ENCODE measurements around the gene SPHK1. TPM values are rescaled to one million over a fixed set of nuclear protein-coding genes. Genes with fewer than 3 reads are reported as not detected.

Gene SPHK1
- total RNA-seq, 4 donors from 2014 or later: 7.9 to 33.2 (median 12.0) TPM

- H3K36me3 ChIP-seq: no peaks in the 10 kb centered on the region
- H3K4me3 ChIP-seq: peak overlapping the region; percentile 33 to 48
- peak; percentile 69 for DNase-seq
- TF ChIP-seq CTCF (IDR thresholded peaks at IDR 0.05) (peak; percentile 69 to 78 (median 74)), POLR2A (IDR thresholded peaks at IDR 0.05) (peak in 1 of 2 donors; percentile 5)
- H3K27me3 ChIP-seq: peaks cover 0 to 17% of the 10 kb centered on the region in 2 donors
- intact Hi-C loops (cut with DNase I; ENCODE audit: low total_unique reads): no loop called here
- H3K4me1 ChIP-seq: peaks cover 0 to 25% of the 10 kb centered on the region in 2 donors
- peak overlapping the region in 1 of 2 donors; percentile 74 for H3K27ac ChIP-seq
- no peaks in the 10 kb centered on the region for H3K9me3 ChIP-seq
Observed at GRCh38 chr17:76385892-76386786, 1.7 kb downstream of the SPHK1 start.

- Histone ChIP-seq H3K9me3 (no peaks in the 10 kb centered on the region), H3K27ac (no peak overlapping the region), H3K4me1 (peaks cover 0 to 25% of the 10 kb centered on the region in 2 donors), H3K36me3 (no peaks in the 10 kb centered on the region), H3K27me3 (peaks cover 0 to 17% of the 10 kb centered on the region in 2 donors), H3K4me3 (no peak overlapping the region)
- DNase-seq: no peak
- intact Hi-C loops (cut with DNase I; ENCODE audit: low total_unique reads): no loop called here
- TF ChIP-seq CTCF (IDR thresholded peaks at IDR 0.05) (no peak), POLR2A (IDR thresholded peaks at IDR 0.05) (no peak)
Observed at GRCh38 chr17:76386966-76387765, 2.8 kb downstream of the SPHK1 start.

GRCh38 chr17:76388966-76389888 lies 4.8 kb downstream of the SPHK1 start:
- H3K27me3 ChIP-seq: no peaks in the 10 kb centered on the region
- H3K4me3 ChIP-seq: no peak overlapping the region
- no peak overlapping the region for H3K27ac ChIP-seq
- intact Hi-C loops (cut with DNase I; ENCODE audit: low total_unique reads): no loop called here
- H3K9me3 ChIP-seq: no peaks in the 10 kb centered on the region
- H3K36me3 ChIP-seq: no peaks in the 10 kb centered on the region
- TF ChIP-seq CTCF (IDR thresholded peaks at IDR 0.05) (no peak), POLR2A (IDR thresholded peaks at IDR 0.05) (no peak)
- peaks cover 0 to 8% of the 10 kb centered on the region in 2 donors for H3K4me1 ChIP-seq
- no peak for DNase-seq

- H3K27me3 ChIP-seq: no peaks in the 10 kb centered on the region
Observed at GRCh38 chr17:76390003-76390421, 5.6 kb downstream of the SPHK1 start.

More at GRCh38 chr17:76390003-76390421, 5.6 kb downstream of the SPHK1 start:
- H3K4me1 ChIP-seq: peaks cover 0 to 8% of the 10 kb centered on the region in 2 donors
- H3K27ac ChIP-seq: no peak overlapping the region
- intact Hi-C loops (cut with DNase I; ENCODE audit: low total_unique reads): no loop called here
- H3K4me3 ChIP-seq: no peak overlapping the region
- H3K36me3 ChIP-seq: no peaks in the 10 kb centered on the region
- TF ChIP-seq CTCF (IDR thresholded peaks at IDR 0.05): no peak
- TF ChIP-seq POLR2A (IDR thresholded peaks at IDR 0.05): no peak
- H3K9me3 ChIP-seq: no peaks in the 10 kb centered on the region
- DNase-seq: no peak
